Ovary (tissue), 9 donors: Measurements from ENCODE around the gene KRTAP10-6. TPM values are rescaled to one million over a fixed set of nuclear protein-coding genes. Genes with fewer than 3 reads are reported as not detected.

Source experiments
- DNase-seq, 5 donors: peaks; one replicate each; pipeline ENCODE4 v3.0.0-alpha.2; 2019 to 2020
- H3K27ac ChIP-seq, 2 donors: fragments of 200-600 bp; one replicate each; pipeline versions ENCODE4 v1.5.1 to v1.8.0; 2019 to 2022
- H3K27me3 ChIP-seq: fragments of 200-600 bp; one replicate; pipeline ENCODE4 v1.8.0; 2022
- H3K36me3 ChIP-seq: fragments of 200-600 bp; sonication (generic); one replicate; pipeline ENCODE4 v1.5.1; 2019
- H3K4me1 ChIP-seq: one replicate; pipeline ENCODE4 v1.8.1; 2013; ENCODE audit warnings: mild to moderate bottlenecking, moderate library complexity; ENCODE audit not compliant: insufficient read depth
- H3K4me3 ChIP-seq: fragments of 200-600 bp; sonication (generic); one replicate; pipeline ENCODE4 v1.5.1; 2017
- H3K9me3 ChIP-seq, 2 donors: fragments of 200-600 bp in 1 of 2; sonication (generic) in 1 of 2; one replicate each; pipeline versions ENCODE4 v1.5.1 to v1.8.1; 2013 to 2019; ENCODE audit warnings: mild to moderate bottlenecking in 1 of 2, moderate library complexity in 1 of 2
- EP300 ChIP-seq: sonication (generic); formaldehyde crosslinking; IDR thresholded peaks from one replicate; pipeline ENCODE4 v1.6.1; 2017; ENCODE audit warnings: antibody characterized with exemption
- POLR2A ChIP-seq: fragments of 450-650 bp; IDR thresholded peaks from one replicate; pipeline ENCODE4 v1.6.1; 2017; ENCODE audit warnings: antibody characterized with exemption, mild to moderate bottlenecking, moderate library complexity
- WGBS, 3 donors: extraction: QIAGEN DNeasy Blood & Tissue Kit in 1 of 3; methylation state at CpG; one replicate each; pipeline versions ENCODE4 v1.1.5 to v1.1.7; 2013 to 2017; 5-methylcytosine and 5-hydroxymethylcytosine counted together
- intact Hi-C, 4 donors: fragments of 100-400 bp; cut with DNase I; formaldehyde crosslinking; loops; one replicate each; pipeline versions ENCODE4 v1.11.0 to v1.15.1; 2022 to 2023
- polyA plus RNA-seq, 2 donors: library from polyadenylated mRNA; stranded (reverse); fragments of 200-250 nt in 1 of 2; fragments of 350-450 nt in 1 of 2; fragmentation: Illumina TruSeq in 1 of 2; extraction: RNeasy Lipid Tissue Mini Kit (QIAGEN cat#74804) in 1 of 2; gene quantifications; one replicate each; pipeline ENCODE4 v1.2.3, GENCODE V29; 2013 to 2014
- total RNA-seq, 7 donors: library from RNA; depleted of rRNA in 2 of 7; stranded (reverse); fragments of >200 nt in 2 of 7; fragmentation: NEBNext Ultra II Directional in 3 of 7; extraction: Animal tissue kit (Norgen Biotek cat#: 25700) in 3 of 7; gene quantifications; one replicate each; pipeline versions ENCODE4 v1.1.0 to v1.2.4, GENCODE V29; 2016 to 2023
- TF ChIP-seq, protein P1 (sequence below), 3 donors: fragments of 450-650 bp in 2 of 3; fragments of 200-600 bp in 1 of 3; IDR thresholded peaks; one replicate each; pipeline versions ENCODE4 v1.5.1 to v1.8.0; 2016 to 2022; ENCODE audit warnings: antibody characterized with exemption in 3 of 3, mild to moderate bottlenecking in 1 of 3
- donor health status: DM: no; HTN: no; CAD: no; lungs with moderate emphysema.
- donor health status: DM: no; HTN: no; CAD: no.
- donor health status: Bipolar disorder and iron deficiency.
- donor health status: DM: yes; HTN: yes; CAD: no.
- donor health status: DM: no; HTN: no; CAD: no.
- donor health status: DM: yes; HTN: yes; CAD: no.

Gene KRTAP10-6
- total and polyA plus RNA-seq, 9 donors, result not detected

DNA sequence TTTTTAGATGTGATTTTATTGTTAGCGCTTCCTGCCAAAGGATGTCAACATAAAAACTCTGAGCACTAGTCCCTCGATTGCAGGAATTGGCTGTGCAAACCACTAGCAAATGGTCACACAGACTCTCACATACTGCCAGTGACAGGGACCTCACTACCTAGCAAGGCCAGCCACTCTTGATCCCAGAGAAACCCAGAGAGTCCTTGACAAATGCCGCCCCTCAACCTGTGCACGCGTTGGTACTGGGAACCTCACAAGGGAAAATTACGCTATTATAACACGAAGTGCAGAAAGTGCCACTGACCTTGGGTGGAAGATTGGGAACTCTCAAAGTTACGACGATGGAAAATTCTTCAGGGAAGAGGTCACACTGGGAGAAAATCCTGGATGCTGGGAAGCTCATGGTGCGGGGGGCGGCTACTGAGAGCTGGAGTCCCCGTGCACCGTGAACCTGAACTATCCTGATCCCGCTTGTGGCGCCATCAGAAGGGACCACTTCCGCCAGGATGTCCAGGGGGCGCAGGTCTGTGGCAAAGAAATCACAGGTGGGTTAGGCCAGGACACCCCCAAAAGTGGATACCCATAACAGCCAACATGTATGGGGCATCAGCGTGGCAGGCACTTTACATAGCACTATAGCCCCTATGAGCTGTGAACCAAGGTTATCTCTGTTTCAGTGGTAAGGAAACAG is 24.7 kb downstream of the KRTAP10-6 start:
- no peaks in the 10 kb centered on the region for H3K9me3 ChIP-seq
- TF ChIP-seq POLR2A (no peak), EP300 (no peak)
- TF ChIP-seq, protein P1, sequence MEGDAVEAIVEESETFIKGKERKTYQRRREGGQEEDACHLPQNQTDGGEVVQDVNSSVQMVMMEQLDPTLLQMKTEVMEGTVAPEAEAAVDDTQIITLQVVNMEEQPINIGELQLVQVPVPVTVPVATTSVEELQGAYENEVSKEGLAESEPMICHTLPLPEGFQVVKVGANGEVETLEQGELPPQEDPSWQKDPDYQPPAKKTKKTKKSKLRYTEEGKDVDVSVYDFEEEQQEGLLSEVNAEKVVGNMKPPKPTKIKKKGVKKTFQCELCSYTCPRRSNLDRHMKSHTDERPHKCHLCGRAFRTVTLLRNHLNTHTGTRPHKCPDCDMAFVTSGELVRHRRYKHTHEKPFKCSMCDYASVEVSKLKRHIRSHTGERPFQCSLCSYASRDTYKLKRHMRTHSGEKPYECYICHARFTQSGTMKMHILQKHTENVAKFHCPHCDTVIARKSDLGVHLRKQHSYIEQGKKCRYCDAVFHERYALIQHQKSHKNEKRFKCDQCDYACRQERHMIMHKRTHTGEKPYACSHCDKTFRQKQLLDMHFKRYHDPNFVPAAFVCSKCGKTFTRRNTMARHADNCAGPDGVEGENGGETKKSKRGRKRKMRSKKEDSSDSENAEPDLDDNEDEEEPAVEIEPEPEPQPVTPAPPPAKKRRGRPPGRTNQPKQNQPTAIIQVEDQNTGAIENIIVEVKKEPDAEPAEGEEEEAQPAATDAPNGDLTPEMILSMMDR (IDR thresholded peaks at IDR 0.05), result no peak
- intact Hi-C loops, result no loop called here
- H3K4me3 ChIP-seq, result no peak overlapping the region
- 87 to 91% (median 87%) methylated on average over 18 of the region's 18 CpGs for WGBS, 3 donors
- DNase-seq, result no peak
- H3K4me1 ChIP-seq, result no peaks in the 10 kb centered on the region
- H3K27ac ChIP-seq, result no peak overlapping the region
- H3K36me3 ChIP-seq, result no peaks in the 10 kb centered on the region
- H3K27me3 ChIP-seq, result no peaks in the 10 kb centered on the region

DNA sequence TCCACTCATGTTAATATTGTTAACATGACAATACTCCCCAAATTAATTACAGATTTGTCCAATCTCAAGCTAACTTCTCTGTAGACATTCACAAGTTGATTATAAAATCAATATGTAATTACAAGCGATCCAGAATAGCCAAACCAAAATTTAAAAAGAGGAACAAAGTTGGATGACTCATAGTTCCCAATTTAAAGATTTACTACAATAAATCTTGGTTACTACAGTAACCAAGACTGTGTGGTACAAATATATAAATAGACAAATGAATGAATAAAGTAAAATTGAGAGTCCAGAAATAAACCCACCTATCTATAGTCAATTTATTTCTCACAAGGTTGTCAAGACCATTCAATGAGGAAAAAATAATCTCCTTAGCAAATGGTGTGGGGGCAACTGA is 25.9 kb downstream of the KRTAP10-6 start:
- no peak for DNase-seq
- Histone ChIP-seq H3K4me3 (no peak overlapping the region), H3K27ac (no peak overlapping the region), H3K4me1 (no peaks in the 10 kb centered on the region), H3K27me3 (no peaks in the 10 kb centered on the region), H3K36me3 (no peaks in the 10 kb centered on the region), H3K9me3 (no peaks in the 10 kb centered on the region)
- TF ChIP-seq POLR2A (no peak), EP300 (no peak)
- TF ChIP-seq, protein P1 (IDR thresholded peaks at IDR 0.05), result no peak
- intact Hi-C loops, result no loop called here
- 70 to 79% (median 77%) methylated on average over 1 of the region's 1 CpG for WGBS, 3 donors

DNA sequence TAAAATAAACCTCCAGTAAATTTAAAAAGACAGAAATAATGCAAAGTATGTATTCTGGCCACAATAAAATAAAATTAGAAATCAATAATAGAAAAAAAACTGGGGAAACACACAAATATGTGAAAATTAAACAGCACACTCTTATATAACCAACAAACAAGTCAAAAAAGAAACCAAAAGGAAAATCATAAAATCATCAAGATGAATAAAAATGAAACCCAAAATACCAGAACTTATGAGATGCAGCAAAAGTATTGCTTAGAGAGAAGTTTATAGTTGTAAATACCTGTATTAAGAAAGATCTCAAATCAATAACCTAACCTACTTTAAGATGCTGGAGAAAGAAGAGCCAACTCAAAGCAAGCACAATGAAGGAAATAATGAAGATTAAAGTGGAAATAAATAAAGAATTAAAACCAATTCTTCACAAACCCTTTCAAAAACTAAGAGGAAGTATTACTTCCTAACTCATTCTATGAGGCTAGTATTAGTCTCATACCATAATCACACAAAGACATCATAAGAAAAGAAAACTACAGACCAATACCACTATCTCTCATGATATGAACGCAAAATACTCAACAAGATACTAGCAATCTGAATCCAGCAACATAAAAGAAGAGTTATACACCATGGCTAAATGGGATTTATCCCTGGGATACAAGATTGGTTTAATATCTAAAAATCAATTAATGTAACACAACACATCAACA is 27.3 kb downstream of the KRTAP10-6 start:
- no peak overlapping the region for H3K4me3 ChIP-seq
- TF ChIP-seq POLR2A (no peak), EP300 (no peak)
- TF ChIP-seq, protein P1 (IDR thresholded peaks at IDR 0.05), result no peak
- 33 to 80% (median 38%) methylated on average over 1 of the region's 1 CpG for WGBS, 3 donors
- no peak for DNase-seq
- H3K4me1 ChIP-seq, result no peaks in the 10 kb centered on the region
- no peak overlapping the region for H3K27ac ChIP-seq
- no peaks in the 10 kb centered on the region for H3K36me3 ChIP-seq
- no peaks in the 10 kb centered on the region for H3K27me3 ChIP-seq
- intact Hi-C loops, result no loop called here
- no peaks in the 10 kb centered on the region for H3K9me3 ChIP-seq

DNA sequence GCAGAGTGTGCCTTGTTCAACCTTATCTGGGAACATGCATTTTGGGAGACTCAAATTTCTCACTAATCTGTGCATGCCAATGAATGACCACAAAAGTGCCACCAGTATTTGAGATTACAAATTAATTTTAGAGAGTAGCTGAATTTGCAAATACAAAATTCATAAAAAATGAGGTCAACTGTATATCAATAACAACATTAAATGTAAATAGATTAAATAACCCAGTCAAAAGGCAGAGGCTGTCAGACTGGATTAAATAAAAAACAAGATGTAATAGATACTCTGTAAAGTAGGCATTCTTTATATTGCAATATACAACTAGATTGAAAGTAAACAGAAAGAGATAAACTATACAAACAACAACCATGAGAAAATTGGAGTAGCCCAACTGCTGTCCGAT is 28.2 kb downstream of the KRTAP10-6 start:
- H3K36me3 ChIP-seq, result no peaks in the 10 kb centered on the region
- TF ChIP-seq, protein P1 (IDR thresholded peaks at IDR 0.05), result no peak
- no peak for TF ChIP-seq EP300
- TF ChIP-seq POLR2A, result no peak
- intact Hi-C loops, result no loop called here
- H3K27ac ChIP-seq, result no peak overlapping the region
- WGBS, 3 donors, result 95 to 96% (median 96%) methylated on average over 1 of the region's 1 CpG
- DNase-seq, result no peak
- H3K4me3 ChIP-seq, result no peak overlapping the region
- no peaks in the 10 kb centered on the region for H3K4me1 ChIP-seq
- no peaks in the 10 kb centered on the region for H3K9me3 ChIP-seq
- H3K27me3 ChIP-seq, result no peaks in the 10 kb centered on the region
